Stimulated activated CD8-positive, alpha-beta memory T cell treated with anti-CD3 and anti-CD28 coated beads, Interleukin-12 subunit alpha, Interleukin-12 subunit beta, amount 100 ng/mL, for 1 hour (primary cell): ENCODE results near the gene RAP1B.
A peak's percentile ranks its signal among the peaks of the same experiment; 100 is the strongest.

ENCODE experiments used
- DNase-seq: peaks from one replicate; pipeline ENCODE4 v3.0.0-alpha.2; 2020; ENCODE audit warnings: low read depth

The RAP1B gene

DNA sequence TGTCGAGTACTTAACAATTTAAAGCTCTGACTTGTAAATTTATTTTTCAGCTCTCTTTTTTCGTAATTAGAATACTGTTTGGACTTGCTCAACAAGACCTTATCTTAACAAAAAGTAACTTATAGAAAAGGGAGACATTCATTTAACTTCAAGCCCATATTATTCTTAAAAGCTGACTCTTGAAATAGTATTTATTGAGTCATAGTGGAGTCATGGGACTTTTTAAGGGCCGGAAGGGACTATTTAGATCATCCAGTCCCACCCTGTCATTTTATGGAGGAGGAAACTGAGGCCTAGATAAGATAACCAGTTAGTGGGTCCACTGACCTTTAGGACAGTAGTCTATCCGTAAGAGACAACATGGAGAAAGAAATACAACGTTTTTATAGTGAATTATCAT, 1.5 kb downstream of the RAP1B start:
- no peak for DNase-seq

DNA sequence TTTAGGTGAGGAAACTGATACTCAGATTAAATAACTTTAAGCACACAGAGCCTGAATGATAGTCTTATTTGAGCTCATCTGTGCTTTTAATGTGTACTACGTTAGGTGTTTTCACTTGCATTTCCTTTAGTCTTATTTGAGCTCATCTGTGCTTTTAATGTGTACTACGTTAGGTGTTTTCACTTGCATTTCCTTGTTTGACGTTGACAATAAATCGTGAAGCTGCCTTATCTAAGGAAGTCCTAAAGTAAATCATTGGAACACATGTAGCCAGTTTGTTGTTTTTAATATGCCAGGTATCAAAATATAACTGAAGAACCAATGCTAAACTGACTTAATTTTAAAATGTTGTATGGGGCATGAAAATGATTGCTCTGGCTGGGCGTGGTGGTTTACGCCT, 2.0 kb downstream of the RAP1B start:
- DNase-seq, result no peak

DNA sequence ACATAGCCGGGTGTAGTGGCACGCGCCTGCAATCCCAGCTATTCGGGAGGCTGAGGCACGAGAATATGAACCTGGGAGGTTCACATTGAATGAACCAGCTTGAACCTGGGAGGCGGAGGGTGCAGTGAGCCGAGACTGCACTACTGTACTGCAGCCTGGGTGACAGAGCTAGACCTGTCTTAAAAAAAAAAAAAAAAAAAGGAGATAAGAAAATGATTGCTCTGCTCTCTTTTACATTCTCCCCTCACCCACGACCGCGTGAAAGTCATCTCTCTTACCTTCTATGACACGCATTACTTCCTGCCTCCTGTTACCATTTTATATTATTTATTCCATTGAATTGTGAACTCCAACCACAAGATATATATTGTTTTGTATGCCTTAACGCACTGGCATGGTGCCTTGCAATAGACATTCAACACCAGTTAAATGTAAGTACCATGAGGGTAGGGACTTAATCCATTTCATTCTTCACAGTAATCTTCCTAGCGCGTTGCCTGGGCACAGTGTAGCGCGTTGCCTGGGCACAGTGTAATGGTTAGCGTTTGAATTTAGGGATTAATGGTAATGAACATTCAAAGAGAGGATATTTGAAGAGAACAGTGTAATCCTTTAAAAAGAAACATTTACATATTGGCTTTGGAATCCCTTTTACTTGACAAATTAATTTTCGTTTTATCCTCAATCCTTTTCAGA, 2.7 kb downstream of the RAP1B start:
- peak; percentile 23 for DNase-seq

DNA sequence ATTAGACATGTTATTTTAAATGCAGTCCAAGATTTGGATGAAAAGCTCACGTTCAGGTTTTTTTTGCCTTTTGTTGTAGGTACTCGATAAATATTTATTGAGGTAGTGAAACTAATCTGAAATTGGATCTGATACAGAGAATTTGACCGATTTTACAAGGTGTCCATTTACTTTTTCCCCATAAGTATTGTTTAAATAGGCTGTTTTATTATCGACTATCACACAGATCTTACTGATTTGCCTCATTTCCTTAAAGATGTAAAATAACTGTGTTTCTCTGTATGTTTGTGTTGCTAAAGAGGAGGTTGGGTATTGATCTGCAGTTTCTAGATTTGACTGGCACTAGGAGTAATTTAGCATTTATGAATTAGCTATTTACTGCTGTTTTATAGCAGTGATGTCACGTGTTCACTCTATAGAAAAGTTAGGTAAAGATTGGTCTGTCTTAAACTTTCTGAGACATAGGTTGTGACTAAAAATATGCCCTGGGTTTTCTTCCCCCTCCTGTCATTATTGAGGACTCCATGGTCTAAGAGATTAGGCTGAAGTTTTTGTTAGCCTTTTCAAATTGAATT, 3.5 kb downstream of the RAP1B start:
- DNase-seq, result no peak

DNA sequence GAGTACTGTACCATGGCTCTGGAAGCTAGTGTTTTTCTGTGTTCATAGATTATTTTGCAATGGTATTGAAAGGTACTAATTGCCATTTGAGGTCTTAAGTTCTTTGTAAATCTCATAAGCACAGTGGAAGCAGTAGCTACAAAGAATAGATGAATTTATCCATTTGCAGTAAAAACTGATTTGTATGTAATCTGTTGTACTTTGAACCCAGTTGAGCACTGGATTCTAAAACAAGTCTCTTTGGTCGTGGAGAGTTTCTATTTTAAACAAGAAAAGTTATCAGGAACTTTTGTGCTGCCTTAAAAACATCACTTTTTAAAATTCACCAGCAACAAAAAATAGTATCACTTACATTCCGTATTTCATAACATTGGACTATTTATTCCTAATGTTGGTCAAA, 4.1 kb downstream of the RAP1B start:
- no peak for DNase-seq

DNA sequence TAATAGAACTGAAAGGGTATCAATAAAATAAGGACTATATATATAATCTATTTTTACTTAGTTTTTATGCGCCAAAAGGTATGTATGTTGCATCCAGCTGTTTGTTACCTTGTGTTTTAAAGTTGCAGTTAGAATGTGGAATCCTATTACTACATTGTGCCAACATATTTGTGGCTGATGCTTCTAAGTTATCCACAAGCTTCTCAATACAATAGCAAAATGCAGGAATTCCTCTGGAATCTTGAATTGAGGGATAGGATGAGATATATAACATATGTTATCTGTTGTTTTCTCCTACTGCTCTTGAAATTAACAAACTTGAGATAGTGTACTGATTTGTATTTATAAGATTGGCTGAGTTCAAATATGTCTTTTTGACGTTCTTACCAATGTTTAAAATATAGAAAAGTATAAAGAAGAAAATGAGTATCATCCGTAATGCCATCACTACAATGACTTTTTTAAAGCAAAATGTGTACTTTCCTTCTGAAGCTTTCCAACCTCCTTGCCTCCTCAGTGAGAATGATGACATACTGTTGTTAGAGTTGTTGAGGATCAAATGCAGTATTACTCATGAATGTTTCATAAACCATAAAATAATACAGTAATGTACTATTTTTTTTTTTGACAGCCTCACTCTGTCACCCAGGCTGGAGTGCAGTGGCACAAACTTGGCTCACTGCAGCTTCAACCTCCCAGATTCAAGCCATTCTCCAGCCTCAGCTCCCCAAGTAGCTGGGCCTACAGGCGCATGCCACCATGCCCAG, 6.6 kb downstream of the RAP1B start:
- DNase-seq, result no peak

DNA sequence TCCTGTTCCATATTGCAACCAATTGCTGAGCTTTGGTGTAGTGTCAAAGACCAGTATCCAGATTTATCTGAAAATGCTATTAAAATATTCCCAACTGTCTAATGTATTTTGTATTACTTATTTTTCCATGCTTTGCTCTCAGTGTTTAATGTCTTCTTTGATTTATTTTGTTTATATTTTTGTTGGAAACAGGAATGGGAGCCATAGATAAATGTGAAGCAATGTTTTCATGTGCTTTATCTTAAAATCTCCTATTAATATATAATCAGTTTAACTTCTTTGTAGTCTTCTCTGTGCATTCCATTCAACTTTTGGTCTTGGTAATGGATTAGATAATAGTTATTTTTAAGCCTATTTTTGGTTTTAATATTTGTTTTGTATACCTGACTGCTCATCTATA, 8.8 kb downstream of the RAP1B start:
- DNase-seq, result no peak

DNA sequence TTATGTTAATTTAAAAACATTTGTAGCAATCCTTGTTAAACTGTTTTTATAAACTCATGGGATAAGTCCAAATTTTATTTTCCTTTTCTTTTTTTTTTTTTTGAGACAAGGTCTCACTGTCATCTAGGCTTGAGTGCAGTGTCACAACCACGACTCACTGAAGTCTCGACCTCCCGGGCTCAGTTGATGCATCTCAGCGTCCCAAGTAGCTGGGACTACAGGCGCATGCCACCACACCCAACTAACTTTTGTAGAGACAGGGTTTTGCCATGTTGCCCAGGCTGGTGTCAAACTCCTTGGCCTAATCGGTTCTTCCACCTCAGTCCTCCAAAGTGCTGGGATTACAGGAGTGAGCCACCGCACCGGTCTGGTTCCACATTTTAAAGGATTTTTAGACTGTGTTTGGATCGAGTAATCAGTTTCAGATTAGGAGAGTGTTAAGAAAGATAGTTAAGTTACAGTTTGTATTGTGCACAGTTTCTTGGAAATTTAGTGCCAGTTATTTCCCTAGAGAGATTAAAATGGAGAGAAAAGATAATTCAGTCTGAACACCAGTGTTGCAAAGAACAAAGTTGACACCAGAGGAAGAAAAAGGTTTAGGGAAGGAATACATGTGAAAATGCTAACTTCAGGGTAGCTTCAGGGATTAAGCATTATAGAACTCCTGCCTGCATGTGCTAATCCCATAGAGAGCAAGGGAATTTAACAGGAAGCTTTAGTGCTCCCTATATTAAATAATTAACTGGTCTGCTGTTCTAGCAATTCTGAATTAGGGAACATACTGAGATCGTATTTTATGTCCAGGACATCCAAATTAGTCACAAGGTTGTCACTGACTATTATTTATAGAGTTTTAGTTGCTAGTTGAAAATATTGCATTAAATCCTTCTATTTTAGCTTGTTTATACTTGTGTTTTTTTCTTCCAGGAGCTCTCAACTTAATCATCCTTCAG, 10.1 kb downstream of the RAP1B start:
- DNase-seq, result no peak

DNA sequence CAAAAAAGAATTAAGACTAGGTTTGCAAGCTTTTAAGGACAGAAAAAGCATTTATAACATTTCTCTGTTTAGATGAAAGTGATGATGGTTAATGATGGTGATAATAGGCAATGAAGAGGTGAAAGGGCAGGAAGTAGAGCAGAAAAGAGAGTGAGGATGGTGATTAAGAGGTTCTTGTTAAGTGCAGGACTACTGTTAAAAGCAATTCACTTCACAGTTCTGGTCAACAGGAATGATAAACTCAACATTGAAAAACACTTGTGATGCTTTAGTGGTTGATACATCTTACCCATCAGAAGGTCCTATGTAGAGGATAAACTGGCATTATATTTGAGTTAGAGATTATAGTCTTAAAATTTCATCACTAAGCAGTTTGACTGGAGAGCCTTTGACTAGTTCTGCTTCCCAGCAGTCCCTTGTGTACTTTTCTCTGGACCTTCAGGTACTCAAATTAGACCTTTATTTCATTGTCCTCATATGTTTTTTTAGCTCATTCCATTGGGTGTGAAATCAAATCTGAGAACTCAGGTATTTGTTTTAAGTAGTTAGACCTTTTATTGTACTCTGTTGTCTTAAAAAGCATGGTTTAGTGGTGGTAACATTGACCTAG, 10.9 kb downstream of the RAP1B start:
- DNase-seq, result no peak

DNA sequence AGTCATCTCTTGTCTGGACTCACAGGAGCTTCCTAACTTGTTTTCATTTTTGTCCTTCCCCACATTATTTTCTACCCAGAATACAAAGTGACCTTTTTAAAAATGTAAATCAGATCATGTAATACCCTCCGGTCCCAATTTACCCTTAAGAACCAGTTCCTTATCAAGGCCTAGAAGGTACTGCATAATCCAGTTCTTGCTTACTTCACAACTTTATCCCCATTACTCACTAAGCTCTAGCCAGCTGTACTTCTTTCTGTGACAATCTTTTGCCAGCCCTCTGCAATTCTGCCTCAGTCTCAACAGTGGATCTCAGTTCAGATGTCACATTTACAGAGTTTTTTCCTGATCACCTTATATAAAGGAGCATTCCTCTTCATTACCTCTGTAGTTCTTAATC, 11.6 kb downstream of the RAP1B start:
- DNase-seq, result no peak

DNA sequence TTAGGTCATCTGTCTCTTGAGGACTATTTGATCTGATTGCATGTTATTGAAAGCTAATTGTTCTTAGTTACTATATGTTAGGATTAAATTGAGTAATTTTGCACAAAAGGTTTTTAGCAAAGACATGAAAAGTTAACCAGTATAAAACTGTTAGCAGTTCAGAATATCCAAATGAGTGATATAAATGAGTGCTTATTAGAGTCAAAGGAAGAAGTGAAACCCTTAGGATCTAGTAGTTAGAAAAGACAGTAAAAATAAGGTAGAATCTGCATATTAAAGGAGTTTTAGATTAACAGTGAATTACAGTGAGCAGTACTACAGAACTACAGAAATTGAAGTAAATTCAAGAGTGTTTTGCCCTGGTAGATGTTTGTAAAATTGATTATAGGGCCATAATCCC, 12.4 kb downstream of the RAP1B start:
- DNase-seq, result no peak

DNA sequence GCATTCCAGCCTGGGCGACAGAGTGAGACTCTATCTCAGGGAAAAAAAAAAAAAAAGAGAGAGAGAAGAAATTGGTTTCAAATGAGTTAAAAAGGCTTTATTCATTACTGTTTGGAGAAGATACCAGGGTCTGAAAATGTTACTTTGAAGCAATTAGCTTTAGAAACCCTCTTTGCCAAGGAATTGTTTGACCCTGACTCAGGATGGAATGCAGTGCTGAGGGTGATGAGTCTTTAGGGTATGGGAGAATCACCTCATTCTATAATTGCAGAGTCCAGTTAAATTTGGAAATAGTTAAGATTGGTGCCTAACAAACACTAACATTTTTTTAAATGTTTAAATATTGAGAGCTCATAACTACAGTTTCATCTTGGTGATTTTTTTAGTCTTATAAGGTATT, 13.3 kb downstream of the RAP1B start:
- no peak for DNase-seq

DNA sequence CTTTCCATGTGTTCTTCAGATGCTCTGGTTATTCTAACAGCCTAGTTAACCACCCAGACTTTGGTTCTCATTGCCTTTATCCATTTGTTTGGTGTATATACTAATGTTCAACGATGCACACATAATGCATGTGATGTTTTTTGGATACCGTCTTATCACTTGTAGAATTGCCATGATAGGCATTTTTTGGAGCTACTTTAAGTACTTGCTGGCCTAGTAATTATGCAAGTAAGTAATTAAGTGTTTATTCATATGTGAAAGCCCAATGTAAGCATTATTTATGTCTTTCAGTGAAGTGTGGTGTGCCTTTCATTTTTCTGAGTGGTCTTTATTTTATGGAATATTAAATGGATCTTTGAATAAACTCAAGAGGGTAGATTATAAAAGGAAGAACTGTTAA, 14.2 kb downstream of the RAP1B start:
- no peak for DNase-seq

DNA sequence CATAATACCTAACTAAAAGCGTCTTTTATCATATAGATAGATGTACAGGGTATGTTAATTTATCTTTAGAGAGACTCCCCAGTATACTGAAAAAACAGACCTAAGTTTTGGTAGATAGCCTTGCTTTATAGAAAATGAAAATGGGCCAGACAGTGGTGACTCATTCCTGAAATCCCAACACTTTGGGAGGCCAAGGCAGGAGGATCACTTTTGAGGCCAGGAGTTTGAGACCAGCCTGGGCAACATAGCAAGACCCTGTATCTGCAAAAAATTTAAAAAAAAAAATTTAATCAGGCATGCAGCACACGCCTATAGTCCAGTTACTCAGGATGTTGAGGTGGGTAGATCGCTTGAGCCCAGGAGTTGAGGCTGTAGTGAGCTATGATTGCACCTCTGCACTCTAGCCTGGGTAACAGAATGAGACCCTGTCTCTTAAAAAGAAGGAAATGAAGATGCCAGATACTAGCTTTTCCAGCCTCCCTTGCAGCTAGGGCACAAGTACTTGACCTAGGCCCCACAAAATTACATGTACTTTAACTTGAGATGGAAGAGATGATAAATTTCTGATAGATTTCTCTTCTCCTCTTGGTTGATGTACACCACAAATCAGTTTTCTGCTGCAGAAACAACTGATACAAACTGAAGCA, 17.1 kb downstream of the RAP1B start:
- DNase-seq, result no peak

DNA sequence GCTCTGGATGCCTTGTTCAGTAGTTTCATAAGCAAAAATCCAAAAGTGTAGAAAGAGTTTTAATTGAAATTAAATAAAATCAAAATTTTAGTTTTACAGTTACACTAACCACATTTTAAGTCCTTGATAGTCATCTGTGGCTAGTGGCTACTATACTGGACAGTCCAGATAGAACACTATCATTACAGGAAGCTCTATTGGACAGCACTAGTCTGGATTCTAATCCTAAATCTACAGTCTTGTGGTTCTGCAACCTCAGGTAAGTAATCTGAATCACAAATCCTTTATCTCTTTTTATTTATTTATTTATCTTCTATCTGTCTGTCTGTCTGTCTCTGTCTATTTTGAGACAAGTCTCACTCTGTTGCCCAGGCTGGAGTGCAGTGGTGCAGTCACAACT, 18.0 kb downstream of the RAP1B start:
- DNase-seq, result no peak

DNA sequence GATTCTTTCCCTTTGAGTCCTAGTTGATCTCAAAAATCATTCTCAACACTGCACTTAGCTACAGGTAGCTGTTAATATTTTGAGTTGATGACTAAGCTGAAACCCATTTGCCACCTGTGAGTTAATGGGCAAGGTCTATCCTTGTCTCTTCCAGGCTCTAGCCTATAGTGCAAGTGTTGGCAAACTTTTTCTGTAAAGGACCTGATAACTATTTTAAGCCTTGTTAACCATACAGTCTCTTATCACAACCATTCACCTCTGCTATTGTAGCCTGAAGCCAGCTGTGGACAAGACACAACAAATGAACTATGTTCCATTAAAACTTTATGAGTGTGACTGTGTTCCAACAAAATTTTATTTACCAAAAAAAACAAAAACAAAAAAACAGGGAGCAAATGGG, 19.4 kb downstream of the RAP1B start:
- no peak for DNase-seq

DNA sequence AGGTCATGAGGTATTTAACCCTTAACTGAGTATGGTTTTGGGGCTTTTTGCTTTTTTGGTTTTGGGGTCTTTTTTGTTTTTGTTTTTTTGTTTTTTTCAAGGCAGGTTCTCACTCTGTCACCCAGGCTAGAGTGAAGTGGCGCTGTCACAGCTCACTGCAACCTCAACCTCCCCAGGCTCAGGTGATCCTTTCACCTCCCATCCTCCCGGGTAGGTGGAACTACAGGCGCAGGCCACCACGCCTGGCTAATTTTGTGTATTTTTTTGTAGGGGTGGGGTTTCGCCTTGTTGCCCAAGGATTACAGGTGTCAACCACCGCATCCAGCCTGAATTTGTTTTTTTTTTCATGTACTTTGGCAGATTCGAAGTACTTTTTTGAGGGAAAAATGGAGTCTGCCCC, 19.9 kb downstream of the RAP1B start:
- no peak for DNase-seq

DNA sequence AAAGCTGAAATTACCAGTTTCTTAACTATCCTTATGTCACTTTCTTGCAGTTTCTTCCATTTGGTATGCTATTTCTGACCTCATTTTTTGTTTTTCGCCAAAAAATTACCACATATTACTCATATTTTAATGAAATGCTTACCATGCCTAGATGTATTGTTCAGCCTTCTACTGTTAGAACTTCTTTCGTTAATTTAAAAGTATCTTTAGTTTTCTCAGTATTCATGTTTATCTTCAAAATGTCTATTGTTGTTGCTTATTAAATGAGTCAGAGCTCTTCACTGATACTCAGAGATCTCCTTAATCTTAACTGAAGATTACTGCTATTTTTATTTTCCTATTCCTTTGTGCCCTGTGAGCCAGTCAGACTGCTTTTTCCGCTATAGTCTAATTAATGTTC, 20.5 kb downstream of the RAP1B start:
- DNase-seq, result no peak

DNA sequence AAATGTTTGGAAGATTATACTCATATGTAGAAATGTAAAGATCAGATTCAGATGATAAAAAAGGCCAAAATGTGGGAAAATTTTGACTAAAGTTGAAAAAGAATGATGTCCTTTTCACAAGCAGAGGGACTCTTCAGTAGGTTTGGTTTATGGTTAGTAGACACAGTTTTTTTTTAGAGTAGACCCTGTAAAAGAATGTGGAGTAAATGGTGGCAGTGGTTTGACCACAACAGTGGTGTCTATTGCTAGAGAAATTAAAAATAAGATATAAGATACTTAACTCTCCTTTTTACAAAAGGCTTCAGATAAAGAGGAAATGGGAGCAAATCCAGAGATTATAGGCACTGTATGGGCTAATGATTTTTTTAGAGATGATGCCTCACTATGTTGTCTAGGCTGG, 21.8 kb downstream of the RAP1B start:
- no peak for DNase-seq

DNA sequence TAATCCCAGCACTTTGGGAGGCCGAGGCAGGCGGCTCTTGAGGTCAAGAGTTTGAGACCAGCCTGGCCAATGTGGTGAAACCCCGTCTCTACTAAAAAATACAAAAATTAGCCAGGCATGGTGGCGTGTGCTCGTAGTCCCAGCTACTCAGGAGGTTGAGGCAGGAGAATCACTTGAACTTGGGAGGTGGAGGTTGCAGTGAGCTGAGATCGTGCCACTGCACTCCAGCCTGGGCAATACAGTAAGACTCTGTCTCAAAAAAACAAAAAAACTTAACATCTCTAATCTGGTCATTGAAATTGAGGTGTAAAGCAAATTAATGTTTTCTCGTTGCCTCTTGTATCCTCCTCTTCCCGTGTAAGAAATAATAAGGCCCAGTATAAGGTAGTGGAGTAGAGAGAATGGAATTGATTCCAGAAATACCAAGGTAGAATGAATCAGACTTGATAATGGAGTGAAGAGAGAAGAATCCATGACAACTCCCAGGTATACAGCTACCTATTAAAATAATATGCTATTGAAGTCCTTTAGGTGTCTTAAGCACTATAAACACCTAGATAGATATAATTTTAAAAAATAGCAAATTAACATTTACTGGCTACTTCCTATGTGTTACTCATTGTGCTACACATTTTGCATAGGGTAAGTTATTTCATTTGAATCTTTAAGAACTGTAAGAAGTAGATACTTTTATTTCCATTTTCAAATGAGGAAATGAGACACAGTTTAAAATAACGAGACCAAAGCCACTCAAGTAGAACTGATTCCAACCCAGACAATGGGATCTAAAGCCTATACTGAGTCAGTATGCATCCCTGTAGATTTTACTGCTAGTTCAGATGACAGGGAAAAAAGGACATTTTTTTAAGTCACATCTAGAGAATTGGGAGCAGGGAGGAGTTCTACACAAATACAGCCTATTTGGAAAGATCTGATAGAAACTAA, 23.2 kb downstream of the RAP1B start:
- DNase-seq, result no peak
